Neuronal stem cell (in vitro differentiated cells): ENCODE data around the gene PRRC1.

ENCODE experiments used
- DNase-seq: peaks from one replicate; pipeline ENCODE4 v3.0.0-alpha.2; 2013; ENCODE audit warnings: low spot score
- H2AFZ ChIP-seq: one replicate; pipeline ENCODE4 v1.6.1; 2013; ENCODE audit warnings: mild to moderate bottlenecking, low read length, inconsistent platforms
- H2AK5ac ChIP-seq: 2 replicates; pipeline ENCODE4 v1.6.1; 2013; ENCODE audit warnings: low read depth, mild to moderate bottlenecking, inconsistent platforms, low read length, moderate library complexity, mixed read lengths
- H2BK120ac ChIP-seq: 2 replicates; pipeline ENCODE4 v1.6.1; 2013; ENCODE audit warnings: low read depth, mild to moderate bottlenecking, inconsistent platforms, low read length, moderate library complexity, mixed read lengths
- H2BK12ac ChIP-seq: one replicate; pipeline ENCODE4 v1.6.1; 2013; ENCODE audit warnings: low read length, inconsistent platforms
- H2BK15ac ChIP-seq: 2 replicates; pipeline ENCODE4 v1.6.1; 2013; ENCODE audit warnings: mild to moderate bottlenecking, low read length, inconsistent platforms, mixed read lengths
- H2BK5ac ChIP-seq: one replicate; pipeline ENCODE4 v1.6.1; 2013; ENCODE audit warnings: inconsistent platforms, mild to moderate bottlenecking, low read length, moderate library complexity
- H3K14ac ChIP-seq: one replicate; pipeline ENCODE4 v1.6.1; 2013; ENCODE audit warnings: low read length, inconsistent platforms
- H3K18ac ChIP-seq: 2 replicates; pipeline ENCODE4 v1.6.1; 2013; ENCODE audit warnings: low read length, inconsistent platforms
- H3K23ac ChIP-seq: 2 replicates; pipeline ENCODE4 v1.6.1; 2013; ENCODE audit warnings: low read depth, mild to moderate bottlenecking, mixed read lengths, low read length, inconsistent platforms; ENCODE audit not compliant: poor library complexity
- H3K27ac ChIP-seq: replicated peaks from 3 replicates; pipeline ENCODE4 v1.5.1; 2013; ENCODE audit warnings: low read length, inconsistent platforms
- H3K27me3 ChIP-seq, 3 experiments: 2 replicates each; pipeline ENCODE4 v1.6.1; 2013; ENCODE audit warnings: low read length in 3 of 3, mild to moderate bottlenecking in 2 of 3, inconsistent platforms in 1 of 3, low read depth in 1 of 3, mixed read lengths in 1 of 3, moderate library complexity in 1 of 3; ENCODE audit not compliant: control insufficient read depth in 3 of 3, insufficient read depth in 3 of 3
- H3K36me3 ChIP-seq, 2 donors: replicated peaks in 1 of 2; 2 replicates each; pipeline ENCODE4 v1.6.1; 2013; ENCODE audit warnings: low read length in 2 of 2; ENCODE audit not compliant: control insufficient read depth in 2 of 2, insufficient read depth in 2 of 2
- H3K4ac ChIP-seq: 2 replicates; pipeline ENCODE4 v1.6.1; 2013; ENCODE audit warnings: inconsistent platforms, mild to moderate bottlenecking, low read length, moderate library complexity
- H3K4me1 ChIP-seq, 2 donors: 1 replicate in 1 of 2; 2 replicates in 1 of 2; pipeline ENCODE4 v1.6.1; 2013; ENCODE audit warnings: low read length in 2 of 2, low read depth in 1 of 2; ENCODE audit not compliant: control insufficient read depth in 2 of 2, insufficient read depth in 1 of 2
- H3K4me2 ChIP-seq: one replicate; pipeline ENCODE4 v1.6.1; 2013; ENCODE audit warnings: mild to moderate bottlenecking, low read length, inconsistent platforms; ENCODE audit not compliant: insufficient read depth, poor library complexity, severe bottlenecking
- H3K4me3 ChIP-seq, 2 donors: 2 replicates each; pipeline ENCODE4 v1.5.1; 2013; ENCODE audit warnings: low read length in 2 of 2, mild to moderate bottlenecking in 2 of 2, inconsistent platforms in 1 of 2, moderate library complexity in 1 of 2
- H3K79me1 ChIP-seq: one replicate; pipeline ENCODE4 v1.6.1; 2013; ENCODE audit warnings: low read depth, mild to moderate bottlenecking, inconsistent platforms, low read length, moderate library complexity
- H3K9ac ChIP-seq: one replicate; pipeline ENCODE4 v1.6.1; 2013; ENCODE audit warnings: mild to moderate bottlenecking, low read depth, low read length, inconsistent platforms; ENCODE audit not compliant: poor library complexity
- H3K9me3 ChIP-seq, 2 donors: replicated peaks in 1 of 2; 2 replicates each; pipeline versions ENCODE3 to v1.6.1; 2013; ENCODE audit warnings: low read length in 2 of 2, mild to moderate bottlenecking in 2 of 2, inconsistent platforms in 1 of 2, low read depth in 1 of 2, mixed read lengths in 1 of 2, moderate library complexity in 1 of 2; ENCODE audit not compliant: control insufficient read depth in 2 of 2, insufficient read depth in 1 of 2
- H4K8ac ChIP-seq: one replicate; pipeline ENCODE4 v1.6.1; 2013; ENCODE audit warnings: low read depth, mild to moderate bottlenecking, inconsistent platforms, low read length, moderate library complexity
- H4K91ac ChIP-seq: one replicate; pipeline ENCODE4 v1.6.1; 2013; ENCODE audit warnings: low read length, low read depth, mild to moderate bottlenecking, inconsistent platforms; ENCODE audit not compliant: poor library complexity
- WGBS, 2 donors: extraction: QIAGEN DNeasy Blood & Tissue Kit; methylation state at CpG; one replicate each; pipeline ENCODE4 v1.1.7; 2013; ENCODE audit warnings: missing lambda C conversion rate in 2 of 2, mixed read lengths in 1 of 2; ENCODE audit not compliant: insufficient read length in 2 of 2, insufficient replicate concordance in 1 of 2; ENCODE audit errors: extremely low coverage in 2 of 2; 5-methylcytosine and 5-hydroxymethylcytosine counted together

PRRC1 gene

GRCh38 chr5:127508644-127509373 is 8.6 kb upstream of the PRRC1 start:
- peaks cover 0 to 3% of the 10 kb centered on the region in 2 donors for H3K4me1 ChIP-seq
- no peaks in the 10 kb centered on the region for H3K79me1 ChIP-seq
- H3K4ac ChIP-seq = no peak overlapping the region
- no peak overlapping the region for H3K27ac ChIP-seq
- H4K8ac ChIP-seq = no peak overlapping the region
- no peak overlapping the region for H2BK12ac ChIP-seq
- no peak overlapping the region for H2AK5ac ChIP-seq
- H3K4me2 ChIP-seq = no peak overlapping the region
- H3K9me3 ChIP-seq = peaks cover 0 to 2% of the 10 kb centered on the region in 2 donors
- no peaks in the 10 kb centered on the region for H3K27me3 ChIP-seq
- H3K14ac ChIP-seq = no peak overlapping the region
- H2BK120ac ChIP-seq = no peak overlapping the region
- H3K36me3 ChIP-seq = no peaks in the 10 kb centered on the region
- H4K91ac ChIP-seq = no peak overlapping the region
- H2AFZ ChIP-seq = no peak overlapping the region
- H3K18ac ChIP-seq = no peak overlapping the region
- H2BK5ac ChIP-seq = no peak overlapping the region
- H3K9ac ChIP-seq = no peak overlapping the region
- H2BK15ac ChIP-seq = no peak overlapping the region
- no peak overlapping the region for H3K23ac ChIP-seq
- WGBS, 2 donors = no CpG with 5 or more reads among the region's 2 CpGs
- no peak overlapping the region for H3K4me3 ChIP-seq
- DNase-seq = no peak

DNA sequence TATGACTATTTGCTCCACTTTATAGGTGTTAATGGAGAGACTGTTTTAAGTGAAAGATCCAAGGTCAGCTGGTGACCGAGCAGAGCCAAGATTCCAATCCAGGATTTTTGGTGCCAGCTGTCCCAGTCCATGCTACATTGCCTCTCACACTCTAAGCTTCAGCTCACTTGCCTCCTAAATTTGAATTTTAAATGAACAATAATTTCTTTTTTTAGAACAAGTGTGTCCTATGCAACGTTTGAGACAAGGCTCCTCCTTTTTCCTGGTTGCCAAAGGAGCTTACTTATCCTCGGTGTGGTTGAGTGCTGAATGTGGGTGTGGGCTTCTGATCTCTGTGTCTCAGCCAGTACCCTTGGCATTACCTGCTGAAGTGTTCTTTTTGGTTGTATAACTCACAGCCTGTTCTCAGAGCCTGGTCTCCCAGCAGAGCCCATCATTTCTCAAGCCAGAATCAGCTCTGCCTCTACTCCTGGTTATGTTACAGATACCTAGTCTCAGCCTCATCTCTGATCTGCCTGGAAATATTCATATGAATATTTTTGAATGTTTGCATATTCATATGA is 4.0 kb upstream of the PRRC1 start:
- Histone ChIP-seq H3K14ac (no peak overlapping the region), H2AK5ac (no peak overlapping the region), H4K8ac (no peak overlapping the region), H2BK12ac (no peak overlapping the region), H3K4me1 (peaks cover 0 to 2% of the 10 kb centered on the region in 2 donors), H3K36me3 (no peaks in the 10 kb centered on the region), H3K9ac (no peak overlapping the region), H2AFZ (no peak overlapping the region), H3K18ac (no peak overlapping the region), H3K27me3 (no peaks in the 10 kb centered on the region), H2BK5ac (no peak overlapping the region), H3K79me1 (peaks cover 5% of the 10 kb centered on the region), H3K4ac (no peak overlapping the region), H2BK15ac (no peak overlapping the region), H3K9me3 (no peaks in the 10 kb centered on the region), H3K4me3 (no peak overlapping the region), H3K23ac (no peak overlapping the region), H4K91ac (no peak overlapping the region), H3K27ac (no peak overlapping the region), H3K4me2 (no peak overlapping the region), H2BK120ac (no peak overlapping the region)
- no CpG with 5 or more reads among the region's 3 CpGs for WGBS, 2 donors
- no peak for DNase-seq

DNA sequence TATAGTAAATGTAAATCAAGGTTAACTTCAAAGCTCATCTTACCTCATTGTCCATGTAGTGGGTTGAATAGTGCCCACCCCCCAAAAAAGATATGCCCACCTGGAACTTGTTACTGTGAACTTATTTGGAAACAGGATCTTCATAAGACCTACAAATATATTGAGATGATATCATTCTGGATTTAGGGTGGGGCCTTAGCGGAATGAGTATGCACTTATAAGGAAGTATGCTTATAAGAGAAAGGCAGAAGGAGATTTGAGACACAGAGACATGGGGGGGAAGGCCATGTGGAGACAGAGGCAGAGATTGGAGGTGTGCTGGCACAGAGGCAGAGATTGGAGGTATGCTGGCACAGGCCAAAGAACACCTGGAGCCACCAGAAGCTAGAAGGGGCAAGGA is 2.6 kb upstream of the PRRC1 start:
- Histone ChIP-seq H3K4ac (no peak overlapping the region), H3K79me1 (peaks cover 5% of the 10 kb centered on the region), H3K9me3 (peaks cover 0 to 5% of the 10 kb centered on the region in 2 donors), H4K91ac (no peak overlapping the region), H3K23ac (no peak overlapping the region), H2AFZ (no peak overlapping the region), H3K9ac (no peak overlapping the region), H2BK15ac (no peak overlapping the region), H2AK5ac (no peak overlapping the region), H2BK12ac (no peak overlapping the region), H3K4me3 (no peak overlapping the region), H3K36me3 (peaks cover 0 to 8% of the 10 kb centered on the region in 2 donors), H3K27me3 (no peaks in the 10 kb centered on the region), H3K4me2 (no peak overlapping the region), H3K4me1 (peaks cover 2 to 3% of the 10 kb centered on the region in 2 donors), H3K27ac (no peak overlapping the region), H3K18ac (no peak overlapping the region), H3K14ac (no peak overlapping the region), H2BK120ac (no peak overlapping the region), H2BK5ac (no peak overlapping the region), H4K8ac (no peak overlapping the region)
- no CpG with 5 or more reads among the region's 1 CpG for WGBS, 2 donors
- DNase-seq = no peak

GRCh38 chr5:127515693-127516440 is 1.6 kb upstream of the PRRC1 start:
- no peak for DNase-seq
- H3K36me3 ChIP-seq = peaks cover 0 to 19% of the 10 kb centered on the region in 2 donors
- H3K4me2 ChIP-seq = no peak overlapping the region
- H3K4me1 ChIP-seq = peaks cover 2 to 3% of the 10 kb centered on the region in 2 donors
- no peak overlapping the region for H3K4me3 ChIP-seq
- H2BK15ac ChIP-seq = no peak overlapping the region
- H2AK5ac ChIP-seq = no peak overlapping the region
- no peak overlapping the region for H2BK120ac ChIP-seq
- WGBS, 2 donors = no CpG with 5 or more reads among the region's 10 CpGs
- H3K9ac ChIP-seq = no peak overlapping the region
- H3K4ac ChIP-seq = no peak overlapping the region
- H3K14ac ChIP-seq = no peak overlapping the region
- no peak overlapping the region for H3K18ac ChIP-seq
- no peak overlapping the region for H2BK5ac ChIP-seq
- H3K9me3 ChIP-seq = peaks cover 0 to 15% of the 10 kb centered on the region in 2 donors
- H2BK12ac ChIP-seq = no peak overlapping the region
- H3K27ac ChIP-seq = no peak overlapping the region
- H3K79me1 ChIP-seq = peaks cover 5% of the 10 kb centered on the region
- no peak overlapping the region for H4K91ac ChIP-seq
- no peak overlapping the region for H2AFZ ChIP-seq
- no peak overlapping the region for H4K8ac ChIP-seq
- H3K27me3 ChIP-seq = no peaks in the 10 kb centered on the region
- no peak overlapping the region for H3K23ac ChIP-seq
